GM18873 (cell line): Measurements from ENCODE around the gene GLI1.
"Not testable (repeated sequence)": the region's sequence is repeated elsewhere in the genome, so short reads cannot be mapped to it uniquely, and the experiment has no call there.

Source experiments
- ATAC-seq: cut with Tn5 transposase; IDR thresholded peaks from one replicate; pipeline ENCODE4 v1.9.1; 2021; ENCODE audit warnings: mild to moderate bottlenecking, moderate library complexity, moderate number of reproducible peaks; ENCODE audit not compliant: unreplicated experiment, low FRiP score

The GLI1 gene

DNA sequence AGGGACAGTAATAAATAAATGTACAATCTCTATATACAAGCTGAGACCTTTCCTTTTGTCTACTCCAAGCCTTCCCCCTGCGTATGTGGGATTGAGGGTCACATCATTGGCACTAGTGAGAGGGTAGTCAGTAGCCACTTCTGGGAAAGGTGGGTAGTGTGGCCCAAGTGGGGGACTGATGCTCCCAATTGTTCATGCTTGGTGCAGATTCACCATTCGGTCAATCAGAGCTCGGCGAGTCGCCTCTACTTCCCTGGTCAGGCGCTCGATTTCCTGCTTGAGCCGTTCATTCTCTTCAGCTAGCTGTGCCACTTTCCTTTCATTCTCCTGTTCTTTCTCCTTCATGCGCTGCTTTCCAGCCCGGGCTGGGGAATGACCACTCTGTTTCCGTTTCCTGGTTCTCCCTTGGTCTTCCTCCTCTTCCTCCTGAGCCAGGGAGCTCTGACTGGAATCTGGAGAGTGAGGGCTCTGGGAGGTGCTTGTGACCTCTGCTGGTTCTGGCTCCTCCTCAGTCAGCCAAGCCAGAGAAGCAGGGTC is 57.1 kb downstream of the GLI1 start:
- ATAC-seq = no peak

DNA sequence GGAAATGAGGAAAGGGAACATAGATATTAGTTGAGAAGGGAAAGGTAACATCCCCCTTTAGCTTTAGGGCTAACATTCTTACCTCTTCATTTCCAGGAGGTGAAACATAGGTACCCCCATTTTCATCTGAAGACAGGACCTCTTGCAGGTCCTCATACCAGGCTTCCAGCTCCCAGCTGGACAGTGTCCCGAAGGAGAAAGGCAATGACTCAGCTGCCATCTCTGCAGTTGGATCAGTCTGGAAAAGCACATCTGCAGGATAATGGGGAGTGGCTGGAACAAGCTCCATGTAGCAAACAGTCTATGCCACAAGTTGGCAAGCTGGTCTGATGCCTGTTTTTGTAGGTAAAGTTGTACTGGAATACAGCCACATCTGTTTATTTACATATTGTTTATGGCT is 57.6 kb downstream of the GLI1 start:
- ATAC-seq = no peak

DNA sequence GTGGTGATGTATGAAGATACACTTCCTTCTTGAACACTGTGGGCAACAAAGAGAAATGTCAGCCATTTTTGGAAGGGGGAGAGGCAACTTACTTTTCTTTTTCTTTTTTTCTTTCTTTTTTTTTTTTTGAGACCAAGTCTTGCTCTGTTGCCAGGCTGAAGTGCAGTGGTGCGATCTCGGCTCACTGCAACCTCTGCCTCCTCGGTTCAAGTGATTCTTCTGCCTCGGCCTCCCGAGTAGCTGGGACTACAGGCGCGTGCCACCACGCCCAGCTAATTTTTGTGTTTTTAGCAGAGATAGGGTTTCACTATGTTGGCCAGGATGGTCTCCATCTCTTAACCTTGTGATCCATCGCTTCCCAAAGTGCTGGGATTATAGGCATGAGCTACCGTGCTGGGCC is 58.1 kb downstream of the GLI1 start:
- not testable (repeated sequence) for ATAC-seq

DNA sequence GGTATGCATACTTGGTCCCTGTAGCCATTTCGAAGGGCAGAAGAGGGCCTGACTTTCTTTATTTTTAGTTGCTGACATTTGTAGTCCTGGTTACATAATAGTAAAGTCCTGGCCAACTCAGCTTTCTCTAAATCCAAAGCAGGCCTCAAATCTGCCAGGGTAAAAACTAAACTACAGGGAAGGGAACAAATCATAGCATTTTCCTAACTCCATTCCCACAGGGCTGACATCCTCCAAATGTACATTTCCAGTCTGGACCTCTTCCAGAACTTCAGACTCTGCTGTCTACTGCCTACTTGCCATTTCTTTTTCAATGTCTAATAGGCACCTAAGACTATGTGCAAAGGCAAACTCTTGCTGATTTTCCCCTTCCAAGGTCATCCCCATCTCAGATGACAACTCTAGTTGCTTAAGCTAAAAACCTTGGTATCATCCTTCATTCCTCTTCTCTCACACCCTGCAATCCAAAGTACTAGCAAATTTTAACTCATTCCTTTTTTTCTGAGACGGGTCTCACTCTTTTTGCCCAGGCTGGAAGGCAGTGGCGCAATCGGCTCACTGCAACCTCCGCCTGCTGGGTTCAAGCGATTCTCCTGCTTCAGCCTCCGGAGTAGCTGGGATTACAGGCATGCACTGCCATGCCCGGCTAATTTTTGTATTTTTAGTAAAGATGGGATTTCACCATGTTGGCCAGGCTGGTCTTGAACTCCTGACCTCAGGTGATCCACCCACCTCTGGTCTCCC is 58.8 kb downstream of the GLI1 start:
- no peak for ATAC-seq

DNA sequence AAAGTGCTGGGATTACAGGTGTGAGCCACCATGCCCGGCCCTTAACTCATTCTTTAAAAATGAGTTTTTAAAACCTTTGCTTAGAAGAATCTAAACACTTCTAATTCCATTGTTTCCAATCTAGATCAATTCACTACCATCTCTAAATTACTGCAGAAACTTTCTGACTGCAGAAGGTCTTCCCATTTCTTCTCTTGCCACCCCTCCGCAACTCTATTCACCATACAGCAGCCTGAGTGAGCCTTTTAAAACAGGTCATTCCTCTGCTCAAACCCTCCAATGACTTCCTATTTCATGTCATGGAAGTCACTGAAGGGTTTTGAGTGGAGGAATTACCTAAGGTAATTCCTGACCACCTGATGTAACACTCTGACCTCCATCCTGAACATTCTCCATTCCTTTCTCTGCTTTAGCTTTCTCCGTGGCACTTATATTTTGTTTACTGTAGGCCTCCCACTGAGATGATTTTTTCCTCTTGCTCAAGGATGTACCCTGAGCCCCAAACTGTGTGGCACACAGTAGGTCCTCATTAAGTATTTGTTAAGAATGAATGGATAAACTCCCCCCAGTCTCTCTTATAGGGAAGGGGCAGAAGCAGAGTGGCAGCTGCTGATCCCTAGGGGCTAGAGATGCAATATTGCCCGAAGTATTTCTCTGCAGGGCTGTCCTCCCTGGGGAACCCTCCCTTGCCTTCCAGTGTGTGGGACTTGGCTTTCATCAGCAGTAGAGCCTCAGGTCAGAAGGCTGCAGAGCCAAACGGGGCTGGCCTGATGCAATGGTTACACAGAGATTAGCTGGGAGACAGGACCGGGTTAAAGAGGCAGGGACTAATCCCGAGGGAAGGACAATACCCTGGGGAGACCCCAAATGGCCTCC is 59.6 kb downstream of the GLI1 start:
- no peak for ATAC-seq

DNA sequence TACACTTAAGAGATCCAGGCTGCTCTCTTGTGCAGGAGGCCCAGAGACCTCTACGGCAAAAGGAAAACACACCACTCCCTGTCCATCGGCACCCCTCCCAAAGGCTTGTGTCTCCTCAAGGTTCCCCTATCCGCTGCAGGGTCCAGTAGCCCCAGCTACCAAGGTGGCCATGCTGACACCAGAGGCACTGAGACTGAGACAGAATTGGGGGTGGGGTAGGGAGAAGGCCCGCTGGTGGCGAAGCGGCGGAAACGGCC is 60.1 kb downstream of the GLI1 start:
- ATAC-seq = peak; percentile 2

DNA sequence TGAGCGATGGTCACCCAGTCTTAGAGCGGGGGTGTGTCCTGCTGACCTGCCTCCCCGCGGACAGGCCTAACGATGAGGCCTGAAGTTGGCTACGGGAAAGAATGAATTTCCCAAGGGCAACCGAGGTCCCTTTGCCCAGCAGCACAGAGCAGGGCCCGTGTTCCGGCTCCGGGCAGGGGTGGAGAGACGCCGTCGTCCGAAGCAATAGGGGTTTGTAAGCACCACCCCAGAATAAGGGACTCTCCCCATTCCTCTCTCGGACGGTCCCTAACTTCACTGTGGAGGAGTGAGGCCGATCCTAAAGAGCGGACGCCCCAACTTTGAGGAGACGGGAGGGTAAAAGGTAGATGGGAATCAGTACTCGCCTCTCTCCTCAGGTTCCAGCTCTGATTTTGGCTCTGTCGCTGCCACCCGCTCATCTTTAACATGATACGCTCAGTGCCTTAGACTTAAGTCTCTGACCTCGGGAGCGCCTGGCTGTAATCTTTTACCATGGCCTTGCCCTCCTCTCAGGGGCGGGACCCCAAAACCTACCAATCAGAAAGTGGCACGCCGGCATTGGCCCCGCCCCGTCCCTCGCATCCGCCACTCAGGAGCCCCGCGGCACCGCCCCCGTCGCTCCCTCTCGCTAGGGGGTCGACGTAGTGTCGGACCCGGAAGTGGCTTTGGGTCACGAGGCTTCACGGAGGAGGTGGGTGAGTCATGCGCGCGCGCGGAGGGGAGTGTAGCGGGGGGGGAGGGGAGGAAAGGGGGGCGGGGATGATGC is 60.7 kb downstream of the GLI1 start, which contains the start of gene DDIT3:
Gene DDIT3, minus strand, starts transcription at position 462 of the 766 bp plus-strand sequence. CDS start 3,108 bp downstream, outside the sequence.
- ATAC-seq = peak; percentile 66

DNA sequence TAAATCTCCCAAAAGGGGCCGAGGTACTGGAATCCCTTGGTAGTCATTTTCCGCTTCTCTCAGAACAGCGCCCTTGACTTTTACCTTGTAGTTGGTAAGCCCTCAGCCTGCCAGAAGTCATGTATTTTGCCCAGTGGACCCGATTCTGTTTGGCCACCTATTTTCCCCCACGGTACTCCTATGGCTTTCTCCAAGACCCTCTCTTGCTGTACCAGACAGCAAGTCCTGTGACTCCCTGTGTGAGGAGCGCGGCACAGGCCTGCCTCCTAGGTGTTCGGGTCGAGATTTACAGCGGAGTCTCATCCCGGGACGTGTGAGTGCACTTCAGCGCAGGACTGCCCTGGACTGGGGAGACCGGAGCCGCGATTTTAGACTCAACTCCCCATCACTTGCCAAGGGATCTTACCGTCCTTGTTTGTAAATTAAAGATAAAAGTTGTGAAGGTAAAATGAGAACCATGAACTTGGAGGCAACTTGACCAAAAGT is 62.0 kb downstream of the GLI1 start:
- no peak for ATAC-seq
